ENCODE data around the gene IL15RA.

GRCh38 chr10:5968681-5969453, 8.5 kb downstream of the IL15RA start:
- no peak for TF ChIP-seq POLR2A (IDR thresholded peaks at IDR 0.05; ENCODE audit: low read depth, low read length)
- no peak for TF ChIP-seq REST (IDR thresholded peaks at IDR 0.05; ENCODE audit: low read depth, low read length)
- TF ChIP-seq SMARCA5 (IDR thresholded peaks at IDR 0.05) = no peak
- no peak for TF ChIP-seq MXI1 (IDR thresholded peaks at IDR 0.05; ENCODE audit: low read depth, low read length)
- TF ChIP-seq ZZZ3 (IDR thresholded peaks at IDR 0.05; ENCODE audit: control insufficient read depth, insufficient read length, low read depth) = no peak
- TF ChIP-seq RFX5 (IDR thresholded peaks at IDR 0.05; ENCODE audit: low read depth, low read length) = no peak
- TF ChIP-seq, protein P1, sequence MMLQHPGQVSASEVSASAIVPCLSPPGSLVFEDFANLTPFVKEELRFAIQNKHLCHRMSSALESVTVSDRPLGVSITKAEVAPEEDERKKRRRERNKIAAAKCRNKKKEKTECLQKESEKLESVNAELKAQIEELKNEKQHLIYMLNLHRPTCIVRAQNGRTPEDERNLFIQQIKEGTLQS (IDR thresholded peaks at IDR 0.05; ENCODE audit: borderline replicate concordance, extremely low read depth, low read depth, low read length) = no peak
- no peak for TF ChIP-seq PBX3 (IDR thresholded peaks at IDR 0.05; ENCODE audit: insufficient replicate concordance, low read depth, low read length)
- no peak for TF ChIP-seq TAF1 (IDR thresholded peaks at IDR 0.05; ENCODE audit: borderline replicate concordance, low read depth, low read length)
- no peak for TF ChIP-seq EZH2 (IDR thresholded peaks at IDR 0.05; ENCODE audit: borderline replicate concordance, control insufficient read depth, low read depth, low read length)
- TF ChIP-seq, protein P2, sequence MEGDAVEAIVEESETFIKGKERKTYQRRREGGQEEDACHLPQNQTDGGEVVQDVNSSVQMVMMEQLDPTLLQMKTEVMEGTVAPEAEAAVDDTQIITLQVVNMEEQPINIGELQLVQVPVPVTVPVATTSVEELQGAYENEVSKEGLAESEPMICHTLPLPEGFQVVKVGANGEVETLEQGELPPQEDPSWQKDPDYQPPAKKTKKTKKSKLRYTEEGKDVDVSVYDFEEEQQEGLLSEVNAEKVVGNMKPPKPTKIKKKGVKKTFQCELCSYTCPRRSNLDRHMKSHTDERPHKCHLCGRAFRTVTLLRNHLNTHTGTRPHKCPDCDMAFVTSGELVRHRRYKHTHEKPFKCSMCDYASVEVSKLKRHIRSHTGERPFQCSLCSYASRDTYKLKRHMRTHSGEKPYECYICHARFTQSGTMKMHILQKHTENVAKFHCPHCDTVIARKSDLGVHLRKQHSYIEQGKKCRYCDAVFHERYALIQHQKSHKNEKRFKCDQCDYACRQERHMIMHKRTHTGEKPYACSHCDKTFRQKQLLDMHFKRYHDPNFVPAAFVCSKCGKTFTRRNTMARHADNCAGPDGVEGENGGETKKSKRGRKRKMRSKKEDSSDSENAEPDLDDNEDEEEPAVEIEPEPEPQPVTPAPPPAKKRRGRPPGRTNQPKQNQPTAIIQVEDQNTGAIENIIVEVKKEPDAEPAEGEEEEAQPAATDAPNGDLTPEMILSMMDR (IDR thresholded peaks at IDR 0.05 in 2 of 3, conservative IDR thresholded peaks at IDR 0.05 in 1 of 3; ENCODE audit: control insufficient read depth in 2 of 3, extremely low read depth in 1 of 3, insufficient read depth in 1 of 3, low read depth in 3 of 3, low read length in 3 of 3) = no peak
- TF ChIP-seq SIN3A (IDR thresholded peaks at IDR 0.05; ENCODE audit: low read depth, low read length) = no peak

Measured in GM12878 (cell line).